GM23338 (cell line): ENCODE results near the gene SCRG1. TPM values are rescaled to one million over a fixed set of nuclear protein-coding genes. Genes with fewer than 3 reads are reported as not detected.

Experiments
- ATAC-seq: fragments of 200-7000 bp; cut with Tn5 transposase; 3 replicates; pipeline ENCODE4 v1.9.1; 2020
- DNase-seq: peaks from one replicate; pipeline ENCODE4 v3.0.0-alpha.2; 2015; ENCODE audit warnings: low spot score
- H2AFZ ChIP-seq: fragments of 200-600 bp; sonication (generic); 2 replicates; pipeline ENCODE4 v1.8.0; 2016; ENCODE audit warnings: antibody characterized with exemption, mild to moderate bottlenecking, moderate library complexity
- H3F3A ChIP-seq: fragments of 200-600 bp; sonication (generic); replicated peaks from 2 replicates; pipeline ENCODE4 v1.8.0; 2017; ENCODE audit warnings: antibody characterized with exemption, mixed run types, low read depth
- H3K27ac ChIP-seq: fragments of 200-600 bp; sonication (generic); 2 replicates; pipeline ENCODE4 v1.6.1; 2016; ENCODE audit warnings: low read depth
- H3K27me3 ChIP-seq: fragments of 200-600 bp; sonication (generic); 2 replicates; pipeline ENCODE4 v1.8.0; 2016; ENCODE audit warnings: mild to moderate bottlenecking, mixed run types, moderate library complexity; ENCODE audit not compliant: insufficient read depth
- H3K36me3 ChIP-seq: fragments of 200-600 bp; sonication (generic); 2 replicates; pipeline ENCODE4 v1.8.0; 2016; ENCODE audit warnings: mild to moderate bottlenecking; ENCODE audit not compliant: insufficient read depth
- H3K4me1 ChIP-seq: fragments of 200-600 bp; sonication (generic); 2 replicates; pipeline ENCODE4 v1.8.0; 2016; ENCODE audit warnings: mild to moderate bottlenecking, moderate library complexity; ENCODE audit not compliant: insufficient read depth
- H3K4me2 ChIP-seq: fragments of 200-600 bp; sonication (generic); 2 replicates; pipeline ENCODE4 v1.7.1; 2017; ENCODE audit warnings: mixed run types
- H3K4me3 ChIP-seq: fragments of 200-600 bp; sonication (generic); 2 replicates; pipeline ENCODE4 v1.6.1; 2016; ENCODE audit warnings: mixed run types
- H3K79me2 ChIP-seq: fragments of 200-600 bp; sonication (generic); replicated peaks from 2 replicates; pipeline ENCODE4 v1.8.0; 2017; ENCODE audit warnings: mild to moderate bottlenecking; ENCODE audit not compliant: insufficient read depth
- H3K9me2 ChIP-seq: fragments of 200-600 bp; sonication (generic); 2 replicates; pipeline ENCODE4 v1.8.0; 2017; ENCODE audit not compliant: insufficient read depth
- H4K20me1 ChIP-seq: fragments of 200-600 bp; sonication (generic); replicated peaks from 2 replicates; pipeline ENCODE4 v1.8.0; 2017; ENCODE audit warnings: mild to moderate bottlenecking; ENCODE audit not compliant: insufficient read depth
- H3K27ac Mint-ChIP-seq: 2 replicates; pipeline ENCODE4 v1.8.0; 2020; ENCODE audit warnings: inconsistent platforms, mild to moderate bottlenecking, moderate library complexity, mixed read lengths
- H3K27me3 Mint-ChIP-seq: 3 replicates; pipeline ENCODE4 v1.8.0; 2022; ENCODE audit warnings: low read depth, mild to moderate bottlenecking, moderate library complexity, mixed read lengths, inconsistent platforms; ENCODE audit not compliant: insufficient read depth, poor library complexity
- H3K36me3 Mint-ChIP-seq: 3 replicates; pipeline ENCODE4 v1.8.0; 2021; ENCODE audit warnings: low read depth, mild to moderate bottlenecking, inconsistent platforms, moderate library complexity, mixed read lengths
- H3K4me1 Mint-ChIP-seq: 3 replicates; pipeline ENCODE4 v1.8.0; 2020; ENCODE audit warnings: mild to moderate bottlenecking, inconsistent platforms, mixed read lengths
- H3K4me3 Mint-ChIP-seq: 3 replicates; pipeline ENCODE4 v1.8.0; 2021; ENCODE audit warnings: moderate library complexity, mild to moderate bottlenecking, inconsistent platforms, mixed read lengths
- H3K9me3 Mint-ChIP-seq: 3 replicates; pipeline ENCODE4 v1.8.0; 2020; ENCODE audit warnings: moderate library complexity, mild to moderate bottlenecking, inconsistent platforms, mixed read lengths
- CREB1 ChIP-seq: fragments of 250-450 bp; sonication (Bioruptor Pico); IDR thresholded peaks from 2 replicates; pipeline ENCODE4 v1.5.0; 2020; ENCODE audit warnings: low read depth, mild to moderate bottlenecking, moderate library complexity
- EZH2 ChIP-seq: fragments of 200-600 bp; sonication (generic); IDR thresholded peaks from one replicate; pipeline ENCODE4 v1.8.0; 2017; ENCODE audit warnings: antibody characterized with exemption, mild to moderate bottlenecking, low read depth; ENCODE audit not compliant: unreplicated experiment
- EZH2phosphoT487 ChIP-seq: fragments of 200-600 bp; sonication (generic); IDR thresholded peaks from one replicate; pipeline ENCODE4 v1.8.1; 2018; ENCODE audit warnings: antibody characterized with exemption; ENCODE audit not compliant: unreplicated experiment
- JUNB ChIP-seq: IDR thresholded peaks from one replicate; pipeline ENCODE4 v1.6.1; 2016; ENCODE audit warnings: antibody characterized with exemption; ENCODE audit not compliant: unreplicated experiment
- NANOG ChIP-seq: IDR thresholded peaks from 2 replicates; pipeline ENCODE4 v1.6.1; 2016; ENCODE audit warnings: antibody characterized with exemption, borderline replicate concordance
- POLR2AphosphoS5 ChIP-seq: IDR thresholded peaks from 2 replicates; pipeline ENCODE4 v1.6.1; 2016; ENCODE audit warnings: antibody characterized with exemption, low read depth
- STAT1 ChIP-seq: IDR thresholded peaks from one replicate; pipeline ENCODE4 v1.6.1; 2016; ENCODE audit warnings: antibody characterized with exemption; ENCODE audit not compliant: unreplicated experiment
- ZNF114 ChIP-seq: fragments of 250-450 bp; sonication (Bioruptor Pico); IDR thresholded peaks from 2 replicates; pipeline ENCODE4 v1.5.0; 2020; ENCODE audit warnings: mild to moderate bottlenecking, moderate library complexity
- ZNF331 ChIP-seq: fragments of 250-450 bp; sonication (Bioruptor Pico); IDR thresholded peaks from 2 replicates; pipeline ENCODE4 v1.5.0; 2020; ENCODE audit warnings: low read depth, mild to moderate bottlenecking, moderate library complexity
- polyA plus RNA-seq: library from polyadenylated mRNA; unstranded; fragments of >200 nt; fragmentation: Nextera tagmentation; extraction: Ambion mirVana; gene quantifications from 2 replicates; pipeline ENCODE4 v1.2.1, GENCODE V29; 2016
- total RNA-seq: library from RNA; depleted of rRNA; stranded (reverse); fragments of >200 nt; shearing (Covaris generic); gene quantifications from 2 replicates; pipeline ENCODE4 v1.2.3, GENCODE V29; 2014
- TF ChIP-seq, protein P1 (sequence below): IDR thresholded peaks from 2 replicates; pipeline ENCODE4 v1.6.1; 2016; ENCODE audit warnings: antibody characterized with exemption
- TF ChIP-seq, protein P2 (sequence below), 2 experiments: fragments of 200-600 bp in 1 of 2; sonication (generic) in 1 of 2; conservative IDR thresholded peaks; 2 replicates each; pipeline versions ENCODE4 v1.5.1 to v1.6.1; 2016 to 2017; ENCODE audit warnings: antibody characterized with exemption in 2 of 2, low read depth in 2 of 2, mild to moderate bottlenecking in 2 of 2, moderate library complexity in 1 of 2
- TF ChIP-seq, protein P3 (sequence below): IDR thresholded peaks from one replicate; pipeline ENCODE4 v1.6.1; 2018; ENCODE audit warnings: antibody characterized with exemption; ENCODE audit not compliant: unreplicated experiment
- TF ChIP-seq, protein P4 (sequence below): fragments of 250-450 bp; sonication (Bioruptor Pico); IDR thresholded peaks from 2 replicates; pipeline ENCODE4 v1.5.0; 2020; ENCODE audit warnings: mild to moderate bottlenecking, moderate library complexity

The SCRG1 gene
- total and polyA plus RNA-seq, 2 experiments from 2014 or later: 0.45 TPM; not detected in 1

DNA sequence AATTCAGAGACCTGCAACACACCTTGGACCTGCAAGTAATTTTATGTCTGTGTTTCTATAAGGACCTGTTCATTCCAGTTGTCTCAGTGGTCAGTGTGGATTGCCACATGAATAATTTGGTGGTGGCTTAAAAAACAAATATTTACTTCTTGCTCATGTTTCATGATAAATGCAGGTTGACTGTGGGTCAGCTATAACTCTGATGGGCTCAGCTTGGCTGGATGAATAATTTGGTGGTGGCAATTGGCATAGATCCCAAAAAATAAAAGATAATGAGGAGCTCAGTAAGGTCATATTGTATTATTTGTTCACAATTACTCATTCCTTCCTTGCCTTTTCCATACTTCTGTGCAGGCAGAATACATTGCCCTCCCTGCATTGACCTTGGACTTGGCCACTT is 18.9 kb upstream of the SCRG1 start:
- H3K4me1 Mint-ChIP-seq: no peaks in the 10 kb centered on the region
- no peak overlapping the region for H3K4me3 Mint-ChIP-seq
- peaks cover 7% of the 10 kb centered on the region for H3K27me3 Mint-ChIP-seq
- Histone ChIP-seq H4K20me1 (no peaks in the 10 kb centered on the region), H3K79me2 (no peaks in the 10 kb centered on the region), H3K27ac (no peak overlapping the region), H3K4me3 (no peak overlapping the region), H2AFZ (no peak overlapping the region), H3K4me1 (no peaks in the 10 kb centered on the region), H3F3A (no peaks in the 10 kb centered on the region; the same call in 1 of the 2 replicates), H3K36me3 (no peaks in the 10 kb centered on the region), H3K27me3 (no peaks in the 10 kb centered on the region), H3K9me2 (no peaks in the 10 kb centered on the region), H3K4me2 (no peak overlapping the region)
- DNase-seq (no peak), ATAC-seq (no peak)
- H3K36me3 Mint-ChIP-seq: no peaks in the 10 kb centered on the region
- no peak overlapping the region for H3K27ac Mint-ChIP-seq
- no peaks in the 10 kb centered on the region for H3K9me3 Mint-ChIP-seq
- no peak for TF ChIP-seq EZH2
- TF ChIP-seq POLR2AphosphoS5: no peak
- TF ChIP-seq ZNF331: no peak
- no peak for TF ChIP-seq JUNB
- TF ChIP-seq, protein P1, sequence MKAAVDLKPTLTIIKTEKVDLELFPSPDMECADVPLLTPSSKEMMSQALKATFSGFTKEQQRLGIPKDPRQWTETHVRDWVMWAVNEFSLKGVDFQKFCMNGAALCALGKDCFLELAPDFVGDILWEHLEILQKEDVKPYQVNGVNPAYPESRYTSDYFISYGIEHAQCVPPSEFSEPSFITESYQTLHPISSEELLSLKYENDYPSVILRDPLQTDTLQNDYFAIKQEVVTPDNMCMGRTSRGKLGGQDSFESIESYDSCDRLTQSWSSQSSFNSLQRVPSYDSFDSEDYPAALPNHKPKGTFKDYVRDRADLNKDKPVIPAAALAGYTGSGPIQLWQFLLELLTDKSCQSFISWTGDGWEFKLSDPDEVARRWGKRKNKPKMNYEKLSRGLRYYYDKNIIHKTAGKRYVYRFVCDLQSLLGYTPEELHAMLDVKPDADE: no peak
- TF ChIP-seq ZNF114 (CRISPR knock-in tag): no peak
- no peak for TF ChIP-seq STAT1
- TF ChIP-seq, protein P2, sequence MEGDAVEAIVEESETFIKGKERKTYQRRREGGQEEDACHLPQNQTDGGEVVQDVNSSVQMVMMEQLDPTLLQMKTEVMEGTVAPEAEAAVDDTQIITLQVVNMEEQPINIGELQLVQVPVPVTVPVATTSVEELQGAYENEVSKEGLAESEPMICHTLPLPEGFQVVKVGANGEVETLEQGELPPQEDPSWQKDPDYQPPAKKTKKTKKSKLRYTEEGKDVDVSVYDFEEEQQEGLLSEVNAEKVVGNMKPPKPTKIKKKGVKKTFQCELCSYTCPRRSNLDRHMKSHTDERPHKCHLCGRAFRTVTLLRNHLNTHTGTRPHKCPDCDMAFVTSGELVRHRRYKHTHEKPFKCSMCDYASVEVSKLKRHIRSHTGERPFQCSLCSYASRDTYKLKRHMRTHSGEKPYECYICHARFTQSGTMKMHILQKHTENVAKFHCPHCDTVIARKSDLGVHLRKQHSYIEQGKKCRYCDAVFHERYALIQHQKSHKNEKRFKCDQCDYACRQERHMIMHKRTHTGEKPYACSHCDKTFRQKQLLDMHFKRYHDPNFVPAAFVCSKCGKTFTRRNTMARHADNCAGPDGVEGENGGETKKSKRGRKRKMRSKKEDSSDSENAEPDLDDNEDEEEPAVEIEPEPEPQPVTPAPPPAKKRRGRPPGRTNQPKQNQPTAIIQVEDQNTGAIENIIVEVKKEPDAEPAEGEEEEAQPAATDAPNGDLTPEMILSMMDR (conservative IDR thresholded peaks at IDR 0.05; ENCODE audit: low read depth in 2 of 2): no peak
- TF ChIP-seq NANOG: no peak
- TF ChIP-seq, protein P3, sequence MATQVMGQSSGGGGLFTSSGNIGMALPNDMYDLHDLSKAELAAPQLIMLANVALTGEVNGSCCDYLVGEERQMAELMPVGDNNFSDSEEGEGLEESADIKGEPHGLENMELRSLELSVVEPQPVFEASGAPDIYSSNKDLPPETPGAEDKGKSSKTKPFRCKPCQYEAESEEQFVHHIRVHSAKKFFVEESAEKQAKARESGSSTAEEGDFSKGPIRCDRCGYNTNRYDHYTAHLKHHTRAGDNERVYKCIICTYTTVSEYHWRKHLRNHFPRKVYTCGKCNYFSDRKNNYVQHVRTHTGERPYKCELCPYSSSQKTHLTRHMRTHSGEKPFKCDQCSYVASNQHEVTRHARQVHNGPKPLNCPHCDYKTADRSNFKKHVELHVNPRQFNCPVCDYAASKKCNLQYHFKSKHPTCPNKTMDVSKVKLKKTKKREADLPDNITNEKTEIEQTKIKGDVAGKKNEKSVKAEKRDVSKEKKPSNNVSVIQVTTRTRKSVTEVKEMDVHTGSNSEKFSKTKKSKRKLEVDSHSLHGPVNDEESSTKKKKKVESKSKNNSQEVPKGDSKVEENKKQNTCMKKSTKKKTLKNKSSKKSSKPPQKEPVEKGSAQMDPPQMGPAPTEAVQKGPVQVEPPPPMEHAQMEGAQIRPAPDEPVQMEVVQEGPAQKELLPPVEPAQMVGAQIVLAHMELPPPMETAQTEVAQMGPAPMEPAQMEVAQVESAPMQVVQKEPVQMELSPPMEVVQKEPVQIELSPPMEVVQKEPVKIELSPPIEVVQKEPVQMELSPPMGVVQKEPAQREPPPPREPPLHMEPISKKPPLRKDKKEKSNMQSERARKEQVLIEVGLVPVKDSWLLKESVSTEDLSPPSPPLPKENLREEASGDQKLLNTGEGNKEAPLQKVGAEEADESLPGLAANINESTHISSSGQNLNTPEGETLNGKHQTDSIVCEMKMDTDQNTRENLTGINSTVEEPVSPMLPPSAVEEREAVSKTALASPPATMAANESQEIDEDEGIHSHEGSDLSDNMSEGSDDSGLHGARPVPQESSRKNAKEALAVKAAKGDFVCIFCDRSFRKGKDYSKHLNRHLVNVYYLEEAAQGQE: no peak
- TF ChIP-seq EZH2phosphoT487: no peak
- TF ChIP-seq CREB1: no peak
- TF ChIP-seq, protein P4, sequence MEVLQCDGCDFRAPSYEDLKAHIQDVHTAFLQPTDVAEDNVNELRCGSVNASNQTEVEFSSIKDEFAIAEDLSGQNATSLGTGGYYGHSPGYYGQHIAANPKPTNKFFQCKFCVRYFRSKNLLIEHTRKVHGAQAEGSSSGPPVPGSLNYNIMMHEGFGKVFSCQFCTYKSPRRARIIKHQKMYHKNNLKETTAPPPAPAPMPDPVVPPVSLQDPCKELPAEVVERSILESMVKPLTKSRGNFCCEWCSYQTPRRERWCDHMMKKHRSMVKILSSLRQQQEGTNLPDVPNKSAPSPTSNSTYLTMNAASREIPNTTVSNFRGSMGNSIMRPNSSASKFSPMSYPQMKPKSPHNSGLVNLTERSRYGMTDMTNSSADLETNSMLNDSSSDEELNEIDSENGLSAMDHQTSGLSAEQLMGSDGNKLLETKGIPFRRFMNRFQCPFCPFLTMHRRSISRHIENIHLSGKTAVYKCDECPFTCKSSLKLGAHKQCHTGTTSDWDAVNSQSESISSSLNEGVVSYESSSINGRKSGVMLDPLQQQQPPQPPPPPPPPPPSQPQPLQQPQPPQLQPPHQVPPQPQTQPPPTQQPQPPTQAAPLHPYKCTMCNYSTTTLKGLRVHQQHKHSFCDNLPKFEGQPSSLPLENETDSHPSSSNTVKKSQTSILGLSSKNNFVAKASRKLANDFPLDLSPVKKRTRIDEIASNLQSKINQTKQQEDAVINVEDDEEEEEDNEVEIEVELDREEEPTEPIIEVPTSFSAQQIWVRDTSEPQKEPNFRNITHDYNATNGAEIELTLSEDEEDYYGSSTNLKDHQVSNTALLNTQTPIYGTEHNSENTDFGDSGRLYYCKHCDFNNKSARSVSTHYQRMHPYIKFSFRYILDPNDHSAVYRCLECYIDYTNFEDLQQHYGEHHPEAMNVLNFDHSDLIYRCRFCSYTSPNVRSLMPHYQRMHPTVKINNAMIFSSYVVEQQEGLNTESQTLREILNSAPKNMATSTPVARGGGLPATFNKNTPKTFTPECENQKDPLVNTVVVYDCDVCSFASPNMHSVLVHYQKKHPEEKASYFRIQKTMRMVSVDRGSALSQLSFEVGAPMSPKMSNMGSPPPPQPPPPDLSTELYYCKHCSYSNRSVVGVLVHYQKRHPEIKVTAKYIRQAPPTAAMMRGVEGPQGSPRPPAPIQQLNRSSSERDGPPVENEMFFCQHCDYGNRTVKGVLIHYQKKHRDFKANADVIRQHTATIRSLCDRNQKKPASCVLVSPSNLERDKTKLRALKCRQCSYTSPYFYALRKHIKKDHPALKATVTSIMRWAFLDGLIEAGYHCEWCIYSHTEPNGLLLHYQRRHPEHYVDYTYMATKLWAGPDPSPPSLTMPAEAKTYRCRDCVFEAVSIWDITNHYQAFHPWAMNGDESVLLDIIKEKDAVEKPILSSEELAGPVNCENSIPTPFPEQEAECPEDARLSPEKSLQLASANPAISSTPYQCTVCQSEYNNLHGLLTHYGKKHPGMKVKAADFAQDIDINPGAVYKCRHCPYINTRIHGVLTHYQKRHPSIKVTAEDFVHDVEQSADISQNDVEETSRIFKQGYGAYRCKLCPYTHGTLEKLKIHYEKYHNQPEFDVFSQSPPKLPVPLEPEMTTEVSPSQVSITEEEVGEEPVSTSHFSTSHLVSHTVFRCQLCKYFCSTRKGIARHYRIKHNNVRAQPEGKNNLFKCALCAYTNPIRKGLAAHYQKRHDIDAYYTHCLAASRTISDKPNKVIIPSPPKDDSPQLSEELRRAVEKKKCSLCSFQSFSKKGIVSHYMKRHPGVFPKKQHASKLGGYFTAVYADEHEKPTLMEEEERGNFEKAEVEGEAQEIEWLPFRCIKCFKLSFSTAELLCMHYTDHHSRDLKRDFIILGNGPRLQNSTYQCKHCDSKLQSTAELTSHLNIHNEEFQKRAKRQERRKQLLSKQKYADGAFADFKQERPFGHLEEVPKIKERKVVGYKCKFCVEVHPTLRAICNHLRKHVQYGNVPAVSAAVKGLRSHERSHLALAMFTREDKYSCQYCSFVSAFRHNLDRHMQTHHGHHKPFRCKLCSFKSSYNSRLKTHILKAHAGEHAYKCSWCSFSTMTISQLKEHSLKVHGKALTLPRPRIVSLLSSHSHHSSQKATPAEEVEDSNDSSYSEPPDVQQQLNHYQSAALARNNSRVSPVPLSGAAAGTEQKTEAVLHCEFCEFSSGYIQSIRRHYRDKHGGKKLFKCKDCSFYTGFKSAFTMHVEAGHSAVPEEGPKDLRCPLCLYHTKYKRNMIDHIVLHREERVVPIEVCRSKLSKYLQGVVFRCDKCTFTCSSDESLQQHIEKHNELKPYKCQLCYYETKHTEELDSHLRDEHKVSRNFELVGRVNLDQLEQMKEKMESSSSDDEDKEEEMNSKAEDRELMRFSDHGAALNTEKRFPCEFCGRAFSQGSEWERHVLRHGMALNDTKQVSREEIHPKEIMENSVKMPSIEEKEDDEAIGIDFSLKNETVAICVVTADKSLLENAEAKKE (CRISPR knock-in tag): no peak
